Kidney (tissue), 14 donors: ENCODE measurements around the gene LRRC4C. TPM values are rescaled to one million over a fixed set of nuclear protein-coding genes. Genes with fewer than 3 reads are reported as not detected.

Experiments
- DNase-seq, 5 donors: peaks; one replicate each; pipeline ENCODE4 v3.0.0-alpha.2; 2013 to 2020
- FAIRE-seq: peaks from 2 replicates; lab custom pipeline; 2012; peaks lifted over from hg19 to GRCh38; lab: Jason Lieb, UNC
- H3K27ac ChIP-seq, 2 donors: one replicate each; pipeline ENCODE4 v1.7.0; 2013; ENCODE audit warnings: low read depth in 2 of 2, low read length in 2 of 2, inconsistent platforms in 1 of 2
- H3K27me3 ChIP-seq: one replicate; pipeline ENCODE4 v1.7.1; 2013; ENCODE audit warnings: low read length, inconsistent platforms; ENCODE audit not compliant: control insufficient read depth, insufficient read depth
- H3K36me3 ChIP-seq, 3 donors: one replicate each; pipeline versions ENCODE4 v1.7.0 to v1.7.1; 2013; ENCODE audit warnings: low read length in 3 of 3, control low read depth in 1 of 3, inconsistent platforms in 1 of 3; ENCODE audit not compliant: insufficient read depth in 3 of 3, control insufficient read depth in 2 of 3
- H3K4me1 ChIP-seq, 3 donors: one replicate each; pipeline versions ENCODE4 v1.7.0 to v1.7.1; 2013; ENCODE audit warnings: low read length in 3 of 3, inconsistent platforms in 1 of 3, low read depth in 1 of 3; ENCODE audit not compliant: control insufficient read depth in 2 of 3, insufficient read depth in 2 of 3
- H3K4me3 ChIP-seq, 3 donors: one replicate each; pipeline versions ENCODE4 v1.7.0 to v1.8.1; 2013; ENCODE audit warnings: low read length in 3 of 3, control low read depth in 1 of 3, inconsistent platforms in 1 of 3
- H3K9ac ChIP-seq, 3 donors: one replicate each; pipeline versions ENCODE4 v1.7.0 to v1.7.1; 2013; ENCODE audit warnings: low read length in 3 of 3, control low read depth in 1 of 3, inconsistent platforms in 1 of 3
- H3K9me3 ChIP-seq, 3 donors: one replicate each; pipeline versions ENCODE4 v1.7.0 to v1.7.1; 2013; ENCODE audit warnings: low read length in 3 of 3, control low read depth in 1 of 3, inconsistent platforms in 1 of 3; ENCODE audit not compliant: control insufficient read depth in 2 of 3, insufficient read depth in 1 of 3
- CTCF ChIP-seq: IDR thresholded peaks from 3 replicates; pipeline ENCODE4 v1.5.1; 2012; ENCODE audit warnings: mild to moderate bottlenecking, moderate library complexity, borderline replicate concordance; ENCODE audit not compliant: insufficient read depth; ENCODE audit errors: extremely low read depth
- intact Hi-C: fragments of 100-400 bp; cut with DNase I; formaldehyde crosslinking; loops from one replicate; pipeline ENCODE4 v1.11.1; 2022
- polyA plus RNA-seq: library from polyadenylated mRNA; stranded (reverse); fragments of 350-450 nt; fragmentation: Illumina TruSeq; extraction: RNeasy Lipid Tissue Mini Kit (QIAGEN cat#74804); gene quantifications from one replicate; pipeline ENCODE4 v1.2.3, GENCODE V29; 2014; ENCODE audit warnings: low read depth, low replicate concordance; ENCODE audit not compliant: insufficient read depth
- total RNA-seq: library from RNA; stranded (reverse); fragmentation: NEBNext Ultra II Directional; extraction: Animal tissue kit (Norgen Biotek cat#: 25700); gene quantifications from one replicate; pipeline ENCODE4 v1.2.1, GENCODE V29; 2021
- donor health status: control.
- donor health status: control.
- donor health status: control.
- donor health status: control.
- donor health status: control.
- donor health status: DM: yes; HTN: yes; CAD: no.
- donor health status: Normal renal cell carcinoma (clear cell type).

LRRC4C gene
- total and polyA plus RNA-seq, 2 donors from 2014 or later: 0.26 to 1.6 TPM

GRCh38 chr11:41333357-41333756 lies 126.1 kb downstream of the LRRC4C start:
- Histone ChIP-seq H3K36me3 (no peaks in the 10 kb centered on the region), H3K27me3 (no peaks in the 10 kb centered on the region), H3K4me3 (no peak overlapping the region), H3K4me1 (no peaks in the 10 kb centered on the region), H3K27ac (no peak overlapping the region), H3K9me3 (no peaks in the 10 kb centered on the region), H3K9ac (no peak overlapping the region)
- DNase-seq (no peak), FAIRE-seq (no peak)
- TF ChIP-seq CTCF: no peak
- intact Hi-C loops: no loop called here

GRCh38 chr11:41328324-41328723 lies 131.1 kb downstream of the LRRC4C start:
- Histone ChIP-seq H3K36me3 (no peaks in the 10 kb centered on the region), H3K4me3 (no peak overlapping the region), H3K9ac (no peak overlapping the region), H3K27me3 (no peaks in the 10 kb centered on the region), H3K9me3 (no peaks in the 10 kb centered on the region), H3K4me1 (no peaks in the 10 kb centered on the region), H3K27ac (no peak overlapping the region)
- DNase-seq (no peak), FAIRE-seq (no peak)
- intact Hi-C loops: no loop called here
- TF ChIP-seq CTCF: no peak

- FAIRE-seq (no peak), DNase-seq (no peak)
- Histone ChIP-seq H3K27me3 (no peaks in the 10 kb centered on the region), H3K4me1 (no peaks in the 10 kb centered on the region), H3K9ac (no peak overlapping the region), H3K36me3 (no peaks in the 10 kb centered on the region), H3K4me3 (no peak overlapping the region), H3K9me3 (no peaks in the 10 kb centered on the region), H3K27ac (no peak overlapping the region)
- intact Hi-C loops: no loop called here
- TF ChIP-seq CTCF: no peak
These were observed 136.0 kb downstream of the LRRC4C start for GRCh38 chr11:41323446-41323845.

GRCh38 chr11:41320653-41321052 lies 138.8 kb downstream of the LRRC4C start:
- H3K36me3 ChIP-seq: no peaks in the 10 kb centered on the region
- no peak overlapping the region for H3K9ac ChIP-seq
- H3K9me3 ChIP-seq: no peaks in the 10 kb centered on the region
- H3K4me1 ChIP-seq: no peaks in the 10 kb centered on the region
- no peak for TF ChIP-seq CTCF
- intact Hi-C loops: no loop called here
- FAIRE-seq (no peak), DNase-seq (no peak)
- H3K4me3 ChIP-seq: no peak overlapping the region
- no peaks in the 10 kb centered on the region for H3K27me3 ChIP-seq
- H3K27ac ChIP-seq: no peak overlapping the region
